Stimulated activated CD4-positive, alpha-beta T cell treated with anti-CD3 and anti-CD28 coated beads, Interleukin-15, amount 100 ng/mL, for 1 hour (primary cell): ENCODE results near the gene UNC5C.

ENCODE experiments used
- DNase-seq, 2 donors: peaks; one replicate each; pipeline ENCODE4 v3.0.0-alpha.2; 2020; ENCODE audit warnings: low read depth in 1 of 2, low spot score in 1 of 2

Gene UNC5C

DNA sequence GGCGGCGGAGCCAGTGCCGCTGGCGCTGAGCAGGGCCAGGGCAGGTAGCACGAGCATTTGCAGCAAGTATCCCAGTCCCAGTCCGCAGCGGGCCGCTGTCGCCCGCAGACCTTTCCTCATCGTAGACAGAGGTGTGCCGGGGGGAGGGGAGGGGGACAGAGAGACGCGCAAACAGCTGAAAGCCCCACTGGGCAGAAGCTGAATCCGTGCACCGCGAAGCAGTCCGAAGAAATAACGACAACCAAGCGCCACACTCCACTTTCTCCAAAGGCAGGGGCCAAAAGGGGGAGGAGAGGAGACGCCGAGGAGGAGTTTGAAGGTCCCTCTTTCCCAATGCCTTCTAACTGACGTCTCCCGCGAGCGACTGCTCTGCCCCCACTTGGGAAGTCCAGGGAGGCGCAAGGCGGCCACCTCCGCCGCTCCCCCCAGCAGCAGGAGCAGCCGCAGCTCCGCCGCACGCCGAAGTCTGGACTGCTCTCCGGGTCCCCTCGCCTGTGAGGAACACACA lies at the start of gene UNC5C:
TSS of gene UNC5C (minus strand) at position 236 of the 508 bp plus-strand sequence.
- DNase-seq, result no peak

DNA sequence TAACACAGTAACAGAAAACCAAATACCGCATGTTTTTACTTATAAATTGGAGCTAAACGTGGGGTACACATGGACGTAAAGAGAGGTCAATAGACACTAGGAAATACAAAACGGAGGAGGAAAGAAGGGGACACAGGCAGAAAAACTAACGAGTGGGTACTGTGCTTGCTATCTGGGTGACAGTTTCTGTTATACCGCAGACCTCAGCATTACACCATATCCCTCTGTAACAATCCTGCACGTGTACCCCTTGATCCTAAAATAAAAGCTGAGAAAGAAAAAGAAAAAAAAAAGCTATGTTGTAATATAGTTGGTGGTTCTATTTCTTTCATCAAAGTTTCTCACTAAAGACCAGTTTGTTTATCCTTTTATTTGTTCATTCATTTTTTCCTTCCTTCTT lies 47.9 kb upstream of the UNC5C start:
- no peak for DNase-seq

DNA sequence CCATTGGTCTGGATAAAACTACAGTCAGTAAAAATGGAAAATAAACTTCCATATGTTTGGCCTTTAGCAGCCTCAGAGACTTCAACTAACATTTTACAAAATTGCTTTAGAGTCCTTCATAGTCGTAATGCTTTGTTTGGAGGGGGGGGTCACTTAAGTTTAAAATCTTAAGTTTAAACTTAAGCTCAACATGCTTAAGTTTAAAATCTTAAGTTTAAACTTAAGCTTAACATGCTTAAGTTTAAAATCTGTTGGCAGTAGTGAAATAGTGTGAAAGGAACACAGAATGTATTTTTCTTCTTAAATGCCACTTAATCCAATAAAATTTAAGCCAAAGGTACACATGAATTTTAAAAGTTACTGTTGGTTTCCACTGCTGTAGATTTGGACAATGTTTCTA lies 45.9 kb upstream of the UNC5C start:
- DNase-seq, result no peak

DNA sequence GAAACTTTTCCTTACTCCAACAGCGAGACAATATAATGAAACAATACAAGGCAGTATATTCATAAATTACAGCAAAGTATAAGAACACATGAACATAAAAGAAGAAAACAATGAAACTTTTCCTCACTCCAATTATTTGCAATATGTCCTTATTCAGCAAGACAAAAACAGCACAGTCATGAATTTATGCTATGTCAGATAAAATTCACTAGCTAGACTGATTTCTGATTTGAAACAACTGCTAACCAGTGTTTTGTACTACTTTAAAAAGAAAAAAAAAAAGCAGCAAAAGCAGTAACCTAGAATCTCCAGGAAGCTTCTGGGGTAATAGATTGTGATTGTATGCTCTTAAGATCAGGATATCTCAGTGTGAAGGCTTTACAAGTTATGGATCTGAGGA lies 45.2 kb upstream of the UNC5C start:
- no peak for DNase-seq

DNA sequence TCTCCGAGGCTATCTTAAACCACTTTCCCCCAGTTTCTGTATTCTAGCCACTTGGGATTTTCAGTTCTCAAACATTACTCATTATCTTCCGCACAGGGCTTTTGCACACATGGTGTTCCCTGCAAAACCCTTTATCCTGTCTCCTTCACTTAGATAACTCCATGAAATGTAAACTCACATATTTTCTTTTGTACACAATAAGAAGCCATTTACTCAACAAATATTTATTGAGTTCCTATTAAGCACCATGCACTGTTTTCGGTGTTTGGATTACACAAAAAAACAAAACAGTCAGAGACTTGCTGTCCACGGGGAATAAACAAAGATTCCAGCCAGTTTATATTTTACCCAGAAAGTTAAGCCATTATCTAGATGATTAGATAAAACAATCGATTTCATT lies 42.5 kb upstream of the UNC5C start:
- no peak for DNase-seq

DNA sequence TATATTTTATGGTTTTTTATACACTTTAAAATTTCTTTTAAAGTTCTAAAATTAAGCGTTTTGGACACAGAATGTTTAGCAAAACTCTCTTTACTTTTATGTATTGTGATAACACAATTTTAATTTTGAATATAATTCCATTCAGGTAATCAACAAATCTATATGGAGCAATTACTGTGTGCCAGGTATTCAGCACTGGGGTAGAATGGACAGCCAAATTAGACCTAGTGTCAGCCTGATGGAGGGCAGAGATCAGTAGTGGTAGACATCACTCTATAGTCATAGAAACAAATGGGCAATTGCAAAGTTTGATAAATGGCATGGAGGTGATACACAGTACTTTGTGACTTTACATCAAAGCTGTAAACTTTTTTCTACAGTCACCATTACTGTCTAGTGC lies 41.8 kb upstream of the UNC5C start:
- DNase-seq, result no peak

GRCh38 chr4:95585016-95585695 lies 36.4 kb upstream of the UNC5C start:
- no peak for DNase-seq

GRCh38 chr4:95580226-95580625 lies 31.5 kb upstream of the UNC5C start:
- no peak for DNase-seq

DNA sequence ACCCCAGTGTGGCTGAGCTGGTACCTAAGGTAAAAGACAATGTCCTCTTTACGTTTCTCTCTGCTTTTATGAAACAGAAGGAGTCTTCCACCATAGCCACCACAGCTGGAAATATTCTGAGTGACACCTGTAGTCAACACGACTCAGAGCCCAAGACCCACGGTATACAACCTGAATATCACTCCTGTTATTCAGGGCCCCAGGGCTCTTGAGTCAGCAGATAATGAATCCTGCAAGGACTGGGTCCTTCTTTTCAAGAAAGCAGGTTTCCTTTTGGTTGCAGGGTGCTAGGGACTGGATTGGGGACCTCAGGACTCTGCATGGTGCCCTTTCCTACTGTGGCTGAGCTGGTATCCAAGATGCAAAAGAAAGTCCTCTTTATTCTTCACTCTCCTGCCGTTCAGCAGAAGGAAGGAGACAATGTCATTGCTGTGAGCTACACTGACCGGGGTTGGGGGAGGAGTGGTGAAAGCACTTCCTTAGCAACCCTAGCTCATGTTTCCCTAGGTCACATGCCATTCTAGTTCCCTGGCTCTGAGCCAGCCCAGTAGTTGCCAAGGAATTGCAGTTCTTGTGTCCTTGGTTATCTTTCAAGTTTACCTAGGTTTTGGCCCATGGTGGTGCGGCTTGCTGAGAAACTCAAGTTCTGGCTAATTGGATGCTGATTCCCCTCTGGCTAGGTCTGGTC lies 23.7 kb upstream of the UNC5C start:
- no peak for DNase-seq

DNA sequence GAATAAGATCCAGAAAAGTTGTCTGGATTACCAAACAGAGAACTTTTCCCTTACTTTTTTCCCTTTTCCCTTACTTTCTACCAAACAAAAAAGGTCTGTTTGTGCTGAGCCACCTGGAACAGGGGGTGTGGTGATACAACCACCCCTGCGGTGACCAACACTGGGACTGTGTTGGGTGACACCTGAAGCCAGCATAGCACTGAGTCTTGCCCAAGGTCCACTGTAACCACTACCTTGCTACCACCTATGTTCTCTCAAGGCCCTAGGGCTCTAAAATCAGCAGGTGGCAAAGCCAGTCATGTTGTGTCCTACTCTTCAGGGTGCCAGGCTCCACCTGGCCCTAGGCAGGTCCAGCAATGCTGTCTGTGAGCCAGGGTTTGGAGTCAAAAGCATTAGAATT lies 22.8 kb upstream of the UNC5C start:
- DNase-seq, result no peak

DNA sequence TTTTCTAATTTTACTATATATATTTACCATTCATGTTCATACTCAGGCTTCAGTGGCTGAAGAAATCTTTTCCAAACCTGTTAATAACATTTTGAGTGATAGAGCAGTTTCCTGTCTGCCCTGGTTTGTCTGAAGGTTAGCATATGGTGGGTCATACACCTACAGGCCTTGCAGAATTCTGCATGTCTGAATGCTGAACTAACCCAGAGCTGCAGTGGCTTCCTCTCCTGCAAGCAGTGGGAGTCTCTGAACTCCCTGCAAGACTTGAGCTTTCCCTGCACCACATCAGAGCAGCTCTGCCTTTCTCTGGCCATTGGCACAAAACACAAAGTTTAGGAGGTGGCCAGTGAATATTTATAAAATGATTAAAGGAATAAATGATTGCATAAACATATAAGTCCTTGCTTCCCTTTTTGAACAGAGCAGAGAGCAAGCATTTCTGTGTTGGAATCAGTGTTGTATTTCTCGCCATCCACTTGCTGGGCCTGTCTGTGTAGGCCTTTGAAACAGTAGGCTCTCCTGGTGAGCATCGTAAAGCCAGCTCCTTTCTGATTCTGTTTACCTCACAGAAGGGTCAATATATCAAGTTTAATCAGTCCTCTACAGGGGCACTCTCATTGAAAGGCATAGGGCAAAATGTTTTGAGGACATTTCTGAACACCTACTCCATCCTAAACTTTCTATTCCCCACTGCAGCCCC lies 15.0 kb upstream of the UNC5C start:
- DNase-seq, result no peak

GRCh38 chr4:95560774-95561173 lies 12.0 kb upstream of the UNC5C start:
- DNase-seq, result no peak

DNA sequence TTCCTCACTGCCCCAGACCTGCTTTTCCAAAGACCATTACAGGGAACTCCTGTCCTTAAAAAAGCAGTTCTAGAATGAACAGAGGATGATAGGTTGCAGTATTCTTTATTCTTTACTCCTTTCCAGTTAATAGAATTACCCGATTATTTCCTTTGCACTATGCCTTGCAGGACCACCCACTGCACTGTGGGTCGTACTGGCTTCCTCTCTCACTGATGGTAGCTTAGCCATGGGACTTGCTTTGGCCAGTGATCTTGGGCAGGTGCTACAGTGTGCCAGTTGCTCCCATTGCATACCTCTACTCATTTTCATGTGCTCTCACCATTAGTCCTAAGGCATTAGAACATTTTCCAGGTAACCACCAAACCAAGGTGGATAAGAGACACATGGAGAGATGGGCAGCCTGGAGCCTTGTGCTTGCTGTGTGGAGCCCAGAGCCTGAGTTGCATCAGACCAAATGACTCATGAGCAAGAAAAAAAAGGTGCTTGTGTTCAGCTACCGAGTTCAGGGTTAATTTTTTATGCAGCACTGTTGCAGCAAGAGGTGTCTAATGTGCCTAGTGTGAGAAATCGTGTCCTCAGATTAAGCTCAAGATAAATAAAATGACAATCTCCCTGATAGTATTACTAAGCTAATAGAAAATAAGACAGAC lies 7.6 kb upstream of the UNC5C start:
- DNase-seq, result no peak

DNA sequence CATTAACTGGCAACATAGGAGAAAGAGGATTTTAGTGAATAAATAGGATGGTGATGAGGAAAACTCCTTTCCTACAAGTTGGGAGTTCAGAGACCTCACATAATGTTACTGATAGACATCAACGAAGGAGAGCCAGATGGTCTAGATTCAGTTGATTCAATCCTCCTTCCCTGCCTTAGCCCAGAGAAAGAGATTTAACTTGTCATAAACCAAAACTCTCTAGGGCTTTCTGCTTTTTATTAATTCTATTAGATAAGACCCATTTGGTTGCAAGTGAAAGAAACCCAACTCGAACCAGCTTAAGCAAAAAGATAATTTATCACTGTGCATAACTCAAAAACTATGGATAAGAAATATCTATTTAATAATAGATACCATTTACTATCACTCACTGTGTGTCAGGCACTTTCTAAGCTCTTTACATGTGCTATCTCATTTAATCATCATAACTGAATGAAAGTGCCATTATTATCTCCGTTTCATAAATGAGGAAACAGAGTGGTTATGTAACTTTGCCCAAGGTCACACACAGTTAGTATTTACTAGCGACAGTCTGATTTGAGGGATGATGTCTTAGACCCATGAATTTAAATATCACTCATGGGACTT lies 4.3 kb upstream of the UNC5C start:
- no peak for DNase-seq

DNA sequence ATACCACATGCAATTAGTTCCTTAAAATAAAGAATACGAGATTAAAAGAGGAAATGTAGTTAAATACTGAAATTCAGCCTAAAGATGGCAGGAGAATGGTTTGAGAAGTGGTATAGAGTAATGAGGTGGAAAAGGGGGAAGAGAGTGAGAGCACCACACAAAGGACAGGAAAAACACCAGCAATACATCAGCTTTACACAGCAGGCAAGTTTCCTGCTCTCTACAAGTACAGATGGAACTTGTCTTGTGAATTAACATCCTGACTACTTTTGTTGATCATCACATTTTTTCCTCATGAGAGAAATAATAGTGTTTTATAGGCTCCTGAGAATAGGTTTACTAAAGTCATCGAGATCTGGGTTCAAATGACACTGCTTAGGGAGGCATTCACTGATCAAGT lies 2.9 kb upstream of the UNC5C start:
- no peak for DNase-seq

DNA sequence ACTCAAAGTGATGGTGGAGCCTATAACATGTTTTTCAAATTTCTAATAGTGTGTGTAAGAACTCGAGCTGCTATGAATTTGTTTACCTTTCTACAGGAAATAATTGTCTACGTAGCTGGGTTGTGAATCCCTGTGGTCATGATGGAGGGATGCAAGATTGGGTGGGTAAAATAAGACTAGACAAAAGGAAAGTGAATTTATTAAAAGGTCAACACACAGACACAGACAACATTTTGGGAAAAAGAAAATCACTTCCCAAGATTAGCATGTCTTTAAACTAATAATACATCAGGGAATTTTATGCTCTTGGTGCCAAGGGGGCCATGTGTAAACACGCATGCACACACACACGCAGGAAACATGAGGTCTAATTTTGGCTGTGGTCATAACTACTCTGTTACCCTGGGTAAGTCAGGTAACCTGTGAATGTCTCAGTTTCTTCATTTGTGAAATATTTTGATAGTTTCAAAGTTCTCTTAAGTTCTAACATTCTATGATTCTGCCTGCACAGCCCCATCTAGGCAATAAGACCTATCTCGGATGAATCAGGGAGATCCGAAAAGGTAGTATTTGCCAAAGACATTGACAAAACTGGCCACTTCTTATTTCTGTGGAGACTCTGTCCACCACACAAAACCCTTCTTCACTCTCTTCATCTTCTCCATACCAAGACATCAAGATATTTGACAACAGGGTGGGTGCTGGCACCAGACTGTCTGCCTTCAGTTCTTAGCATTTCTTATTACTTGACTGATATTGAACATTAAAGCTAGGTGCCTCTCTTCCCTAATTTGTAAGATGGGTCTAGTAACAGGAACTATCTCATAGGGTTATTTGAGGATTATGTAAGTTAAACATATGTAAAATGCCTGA lies 1.6 kb upstream of the UNC5C start:
- no peak for DNase-seq

DNA sequence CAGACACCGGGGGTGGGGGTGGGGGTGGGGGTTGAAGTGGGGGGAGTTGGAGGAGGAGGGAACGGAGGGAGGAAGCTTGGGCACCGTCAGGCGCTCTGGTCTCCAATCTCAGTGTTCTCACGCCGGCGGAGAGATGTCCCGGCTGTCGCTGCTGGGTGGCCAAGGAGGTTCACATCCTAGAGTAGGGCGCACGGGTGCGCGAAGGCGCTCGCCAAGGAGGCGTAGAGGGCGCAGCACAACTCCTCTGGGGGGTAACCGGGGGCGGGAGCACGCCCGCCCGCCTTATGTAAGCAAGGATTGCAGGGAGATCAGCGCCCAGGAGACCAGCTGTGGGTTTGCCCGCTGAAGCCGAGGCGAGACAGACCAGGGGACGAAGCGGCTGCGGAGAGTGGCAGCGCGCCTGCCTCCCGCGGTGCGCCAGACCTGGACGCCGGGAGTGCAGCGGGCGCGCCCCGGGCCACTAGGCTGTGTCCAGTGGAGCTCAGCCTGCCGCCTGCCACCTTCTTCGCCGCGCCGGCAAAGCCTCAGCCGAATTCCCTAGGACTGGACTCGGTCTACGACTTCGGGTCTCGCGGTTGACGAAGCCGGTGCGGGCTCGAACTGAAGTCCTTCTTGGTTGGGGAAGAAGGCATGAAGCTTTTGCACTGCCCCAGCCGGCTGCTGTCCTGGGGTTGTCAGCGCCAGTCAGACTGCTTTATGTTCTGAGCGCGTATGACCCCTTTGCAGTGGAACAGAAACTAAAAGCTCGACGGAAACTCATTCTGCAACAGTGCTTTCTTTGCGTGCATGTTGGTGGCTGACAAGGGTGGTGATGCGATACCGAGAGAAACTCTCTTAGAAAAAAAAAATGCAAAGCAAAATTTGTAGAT lies 707 bp upstream of the UNC5C start:
- DNase-seq, result no peak

- DNase-seq, result no peak
Observed at GRCh38 chr4:95547715-95548471, 880 bp downstream of the UNC5C start.
